Skeletal muscle tissue (tissue), 4 donors: ENCODE measurements around the gene USP17L28. TPM values are rescaled to one million over a fixed set of nuclear protein-coding genes. Genes with fewer than 3 reads are reported as not detected.
"Not testable (repeated sequence)": the region's sequence is repeated elsewhere in the genome, so short reads cannot be mapped to it uniquely, and the experiment has no call there.

ENCODE experiments used
- H3K27ac ChIP-seq: one replicate; pipeline ENCODE4 v1.7.0; 2013; ENCODE audit warnings: mild to moderate bottlenecking, low read depth, low read length, inconsistent platforms
- H3K27me3 ChIP-seq, 3 donors: one replicate each; pipeline ENCODE4 v1.7.0; 2013; ENCODE audit warnings: low read length in 3 of 3; ENCODE audit not compliant: control insufficient read depth in 3 of 3, insufficient read depth in 3 of 3
- H3K36me3 ChIP-seq, 3 donors: one replicate each; pipeline ENCODE4 v1.7.0; 2013; ENCODE audit warnings: low read length in 3 of 3; ENCODE audit not compliant: control insufficient read depth in 3 of 3, insufficient read depth in 3 of 3
- H3K4me1 ChIP-seq, 3 donors: one replicate each; pipeline ENCODE4 v1.7.0; 2013; ENCODE audit warnings: low read length in 3 of 3, mild to moderate bottlenecking in 3 of 3; ENCODE audit not compliant: control insufficient read depth in 3 of 3, insufficient read depth in 3 of 3
- H3K4me3 ChIP-seq, 3 donors: one replicate each; pipeline ENCODE4 v1.7.0; 2013; ENCODE audit warnings: low read length in 3 of 3
- H3K9ac ChIP-seq, 3 donors: one replicate each; pipeline ENCODE4 v1.7.0; 2013; ENCODE audit warnings: low read length in 3 of 3, mild to moderate bottlenecking in 3 of 3, moderate library complexity in 2 of 3, low read depth in 1 of 3
- H3K9me3 ChIP-seq, 3 donors: one replicate each; pipeline ENCODE4 v1.7.0; 2013; ENCODE audit warnings: low read length in 3 of 3; ENCODE audit not compliant: control insufficient read depth in 3 of 3
- total RNA-seq: library from RNA; depleted of rRNA; stranded (reverse); fragments of >200 nt; gene quantifications from one replicate; pipeline ENCODE4 v1.2.3, GENCODE V29; 2014
- donor health status: Osteomylitis.

Gene USP17L28
- total RNA-seq, 1 donor from 2014 or later: not detected

DNA sequence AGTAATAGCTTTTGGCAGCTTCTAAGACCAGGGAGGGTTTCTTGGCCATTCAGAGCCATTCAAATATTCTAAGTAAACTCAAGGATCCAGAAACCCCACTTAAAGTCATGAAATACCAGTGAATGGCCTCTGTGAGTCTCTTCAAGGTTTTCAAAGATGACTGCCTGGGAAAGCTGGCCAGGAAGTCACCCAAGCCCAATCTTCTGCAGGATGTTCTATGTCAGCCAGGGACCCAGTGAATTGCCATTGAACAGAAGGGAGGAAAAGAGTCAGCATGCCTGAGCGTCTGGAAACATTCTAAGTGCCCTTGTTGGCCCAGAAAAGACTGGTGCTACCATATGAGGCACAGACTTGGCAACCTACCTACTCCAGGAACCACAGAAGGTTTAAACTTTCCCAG lies 31.2 kb downstream of the USP17L28 start:
- not testable (repeated sequence) for H3K9me3 ChIP-seq, H3K27me3 ChIP-seq, H3K4me1 ChIP-seq, H3K9ac ChIP-seq, H3K36me3 ChIP-seq, H3K4me3 ChIP-seq, H3K27ac ChIP-seq

DNA sequence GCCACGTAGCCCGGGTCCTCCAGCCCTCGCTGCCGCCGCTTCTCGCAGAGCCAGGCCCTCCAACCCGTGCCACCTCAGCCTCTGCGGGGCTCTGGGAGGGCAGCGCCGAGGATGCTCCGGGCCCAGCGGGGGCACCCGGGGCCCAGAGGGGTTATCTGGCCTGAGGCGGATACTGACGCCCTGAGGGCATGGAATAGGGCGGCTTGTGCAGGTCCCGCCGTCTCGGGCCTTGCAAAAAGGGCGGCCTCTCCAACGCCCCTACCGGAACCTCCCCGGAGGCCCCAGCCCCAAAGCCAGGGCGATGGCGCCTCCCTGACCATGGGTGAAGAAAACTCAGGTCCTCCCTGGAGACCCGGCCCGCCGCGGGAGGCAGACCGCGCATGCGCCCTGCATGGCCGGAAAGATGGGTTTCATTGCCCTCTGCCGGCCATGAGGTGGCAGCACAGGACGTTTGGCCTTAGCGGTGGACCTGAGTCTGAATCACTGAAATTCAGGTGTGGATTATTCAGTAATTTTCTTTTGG lies 32.4 kb downstream of the USP17L28 start:
- H3K36me3 ChIP-seq, H3K27me3 ChIP-seq, H3K9me3 ChIP-seq, H3K4me1 ChIP-seq, H3K27ac ChIP-seq: not testable (repeated sequence)
- H3K4me3 ChIP-seq: peak overlapping the region in 1 of 3 donors; percentile 52
- peak overlapping the region in 1 of 3 donors; percentile 68 for H3K9ac ChIP-seq

DNA sequence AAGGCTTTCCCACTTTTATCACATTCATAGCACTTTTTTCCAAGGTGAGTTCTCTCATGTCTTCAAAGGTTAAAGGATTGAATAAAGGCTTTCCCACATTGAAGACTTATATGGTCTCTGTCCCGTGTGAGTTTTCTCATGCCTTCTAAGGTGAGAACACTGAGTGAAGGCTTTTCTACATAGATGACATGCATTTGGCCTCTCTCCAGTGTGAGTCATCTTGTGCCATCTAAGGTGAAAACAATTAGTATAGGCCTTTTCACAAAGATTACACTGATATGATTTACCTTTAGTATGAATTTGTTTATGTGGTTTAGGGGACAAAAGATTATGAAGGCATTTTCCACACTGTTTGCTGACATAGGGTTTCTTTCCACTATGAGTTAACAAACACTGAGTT lies 35.4 kb downstream of the USP17L28 start:
- H3K9me3 ChIP-seq: no peaks in the 10 kb centered on the region
- no peaks in the 10 kb centered on the region for H3K36me3 ChIP-seq

DNA sequence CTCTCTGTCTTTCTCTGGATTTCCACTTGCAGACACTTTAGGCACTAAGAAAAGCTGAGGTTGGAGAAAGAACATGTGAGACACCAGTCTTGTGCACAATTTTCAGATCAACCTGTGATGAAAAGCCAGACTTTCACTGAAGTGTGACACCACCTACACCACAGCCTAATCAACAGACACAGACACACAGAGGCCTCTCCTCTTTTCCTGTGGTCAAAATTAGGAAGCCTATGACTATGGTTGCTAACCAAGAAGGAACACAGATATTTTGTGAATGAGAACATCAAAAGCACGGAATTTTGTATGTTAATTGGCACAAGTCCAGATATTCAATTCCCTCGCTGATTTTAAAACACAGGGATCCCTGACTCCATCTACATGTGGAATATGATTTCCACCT lies 40.3 kb downstream of the USP17L28 start:
- not testable (repeated sequence) for H3K4me1 ChIP-seq, H3K4me3 ChIP-seq, H3K27me3 ChIP-seq, H3K9me3 ChIP-seq, H3K27ac ChIP-seq, H3K36me3 ChIP-seq, H3K9ac ChIP-seq

More for the DNA sequence above, 35.4 kb downstream of the USP17L28 start:
- no peaks in the 10 kb centered on the region for H3K4me1 ChIP-seq
- no peak overlapping the region for H3K27ac ChIP-seq
- no peaks in the 10 kb centered on the region for H3K27me3 ChIP-seq
- no peak overlapping the region for H3K4me3 ChIP-seq
- H3K9ac ChIP-seq: no peak overlapping the region

Other genes with a start within 250 kb of the USP17L28 start
- gene FAM90A26, start 178.5 kb upstream of the USP17L28 start, total RNA-seq: not detected
- not detected for gene USP17L10, start 138.2 kb upstream of the USP17L28 start, total RNA-seq
- not detected for gene USP17L11, start 133.5 kb upstream of the USP17L28 start, total RNA-seq
- not detected for gene USP17L12, start 128.7 kb upstream of the USP17L28 start, total RNA-seq
- not detected for gene USP17L13, start 124.0 kb upstream of the USP17L28 start, total RNA-seq
- not detected for gene USP17L15, start 114.5 kb upstream of the USP17L28 start, total RNA-seq
- not detected for gene USP17L17, start 105.0 kb upstream of the USP17L28 start, total RNA-seq
- gene USP17L18, start 100.3 kb upstream of the USP17L28 start, total RNA-seq: not detected
- not detected for gene USP17L19, start 95.5 kb upstream of the USP17L28 start, total RNA-seq
- not detected for gene USP17L20, start 90.8 kb upstream of the USP17L28 start, total RNA-seq
- gene USP17L21, start 86.0 kb upstream of the USP17L28 start, total RNA-seq: not detected
- not detected for gene USP17L22, start 81.3 kb upstream of the USP17L28 start, total RNA-seq
- not detected for gene USP17L24, start 23.7 kb upstream of the USP17L28 start, total RNA-seq
- gene USP17L25, start 19.0 kb upstream of the USP17L28 start, total RNA-seq: not detected
- gene USP17L26, start 14.2 kb upstream of the USP17L28 start, total RNA-seq: not detected
- gene USP17L5, start 9.5 kb upstream of the USP17L28 start, total RNA-seq: not detected
- not detected for gene USP17L27, start 4.7 kb upstream of the USP17L28 start, total RNA-seq
- not detected for gene USP17L29, start 4.7 kb downstream of the USP17L28 start, total RNA-seq
- not detected for gene USP17L30, start 14.2 kb downstream of the USP17L28 start, total RNA-seq
- not detected for gene DEFB131A, start 95.5 kb downstream of the USP17L28 start, total RNA-seq